Cardiac muscle cell (in vitro differentiated cells and primary cell): ENCODE data around the gene DPP10. TPM values are rescaled to one million over a fixed set of nuclear protein-coding genes. Genes with fewer than 3 reads are reported as not detected.

Source experiments
- DNase-seq, 2 donors: peaks; one replicate each; pipeline versions ENCODE4 v3.0.0 to v3.0.0-alpha.2; 2010 to 2017; ENCODE audit warnings: low read depth in 1 of 2, low spot score in 1 of 2
- H3K27ac ChIP-seq: fragments of 200-600 bp; sonication (generic); 2 replicates; pipeline ENCODE4 v1.5.1; 2016
- H3K27me3 ChIP-seq: fragments of 200-600 bp; sonication (generic); 2 replicates; pipeline ENCODE4 v1.6.0; 2016; ENCODE audit warnings: control low read depth
- H3K36me3 ChIP-seq: fragments of 200-600 bp; sonication (generic); 2 replicates; pipeline ENCODE4 v1.5.1; 2016; ENCODE audit warnings: control low read depth
- H3K4me1 ChIP-seq: fragments of 200-600 bp; sonication (generic); 2 replicates; pipeline ENCODE4 v1.8.1; 2017; ENCODE audit warnings: low read depth, mild to moderate bottlenecking, mixed run types
- H3K4me3 ChIP-seq: fragments of 200-600 bp; sonication (generic); 2 replicates; pipeline ENCODE4 v1.5.1; 2016; ENCODE audit warnings: mild to moderate bottlenecking
- H3K9me3 ChIP-seq: fragments of 200-600 bp; sonication (generic); 2 replicates; pipeline ENCODE4 v1.5.1; 2017; ENCODE audit warnings: low read depth, mild to moderate bottlenecking, control low read depth
- polyA plus RNA-seq: library from polyadenylated mRNA; unstranded; fragments of >200 nt; fragmentation: Nextera tagmentation; extraction: Ambion mirVana; gene quantifications from 2 replicates; pipeline ENCODE4 v1.2.1, GENCODE V29; 2016
- total RNA-seq: library from RNA; depleted of rRNA; stranded (reverse); fragments of >200 nt; gene quantifications from 2 replicates; pipeline ENCODE4 v1.2.3, GENCODE V29; 2016
- TF ChIP-seq, protein P1 (sequence below): IDR thresholded peaks from 2 replicates; pipeline ENCODE4 v1.5.1; 2012; ENCODE audit warnings: low read depth, mild to moderate bottlenecking, low read length

Gene DPP10
- total and polyA plus RNA-seq, 2 experiments from 2014 or later, result 1.1 to 1.4 TPM

DNA sequence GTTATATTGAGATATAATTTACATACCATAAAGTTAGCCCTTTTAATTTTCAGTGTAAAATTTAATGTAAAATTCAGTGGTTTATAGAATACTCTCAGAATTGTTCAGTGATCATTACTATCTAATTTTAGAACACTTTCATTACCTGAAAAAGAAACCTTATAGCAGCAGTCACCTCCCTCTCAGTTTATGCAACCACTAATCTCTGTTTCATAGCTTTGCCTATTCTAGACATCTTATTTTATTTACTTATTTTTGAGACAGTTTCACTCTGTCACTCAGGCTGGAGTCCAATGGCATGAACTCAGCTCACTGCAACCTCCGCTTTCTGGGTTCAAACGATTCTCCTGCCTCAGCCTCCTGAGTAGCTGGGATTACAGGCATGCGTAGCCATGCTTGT is 479.6 kb downstream of the DPP10 start:
- Histone ChIP-seq H3K9me3 (no peaks in the 10 kb centered on the region), H3K4me1 (no peaks in the 10 kb centered on the region), H3K27me3 (no peaks in the 10 kb centered on the region), H3K4me3 (no peak overlapping the region), H3K36me3 (no peaks in the 10 kb centered on the region), H3K27ac (no peak overlapping the region)
- DNase-seq, result no peak
- TF ChIP-seq, protein P1, sequence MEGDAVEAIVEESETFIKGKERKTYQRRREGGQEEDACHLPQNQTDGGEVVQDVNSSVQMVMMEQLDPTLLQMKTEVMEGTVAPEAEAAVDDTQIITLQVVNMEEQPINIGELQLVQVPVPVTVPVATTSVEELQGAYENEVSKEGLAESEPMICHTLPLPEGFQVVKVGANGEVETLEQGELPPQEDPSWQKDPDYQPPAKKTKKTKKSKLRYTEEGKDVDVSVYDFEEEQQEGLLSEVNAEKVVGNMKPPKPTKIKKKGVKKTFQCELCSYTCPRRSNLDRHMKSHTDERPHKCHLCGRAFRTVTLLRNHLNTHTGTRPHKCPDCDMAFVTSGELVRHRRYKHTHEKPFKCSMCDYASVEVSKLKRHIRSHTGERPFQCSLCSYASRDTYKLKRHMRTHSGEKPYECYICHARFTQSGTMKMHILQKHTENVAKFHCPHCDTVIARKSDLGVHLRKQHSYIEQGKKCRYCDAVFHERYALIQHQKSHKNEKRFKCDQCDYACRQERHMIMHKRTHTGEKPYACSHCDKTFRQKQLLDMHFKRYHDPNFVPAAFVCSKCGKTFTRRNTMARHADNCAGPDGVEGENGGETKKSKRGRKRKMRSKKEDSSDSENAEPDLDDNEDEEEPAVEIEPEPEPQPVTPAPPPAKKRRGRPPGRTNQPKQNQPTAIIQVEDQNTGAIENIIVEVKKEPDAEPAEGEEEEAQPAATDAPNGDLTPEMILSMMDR, result no peak

DNA sequence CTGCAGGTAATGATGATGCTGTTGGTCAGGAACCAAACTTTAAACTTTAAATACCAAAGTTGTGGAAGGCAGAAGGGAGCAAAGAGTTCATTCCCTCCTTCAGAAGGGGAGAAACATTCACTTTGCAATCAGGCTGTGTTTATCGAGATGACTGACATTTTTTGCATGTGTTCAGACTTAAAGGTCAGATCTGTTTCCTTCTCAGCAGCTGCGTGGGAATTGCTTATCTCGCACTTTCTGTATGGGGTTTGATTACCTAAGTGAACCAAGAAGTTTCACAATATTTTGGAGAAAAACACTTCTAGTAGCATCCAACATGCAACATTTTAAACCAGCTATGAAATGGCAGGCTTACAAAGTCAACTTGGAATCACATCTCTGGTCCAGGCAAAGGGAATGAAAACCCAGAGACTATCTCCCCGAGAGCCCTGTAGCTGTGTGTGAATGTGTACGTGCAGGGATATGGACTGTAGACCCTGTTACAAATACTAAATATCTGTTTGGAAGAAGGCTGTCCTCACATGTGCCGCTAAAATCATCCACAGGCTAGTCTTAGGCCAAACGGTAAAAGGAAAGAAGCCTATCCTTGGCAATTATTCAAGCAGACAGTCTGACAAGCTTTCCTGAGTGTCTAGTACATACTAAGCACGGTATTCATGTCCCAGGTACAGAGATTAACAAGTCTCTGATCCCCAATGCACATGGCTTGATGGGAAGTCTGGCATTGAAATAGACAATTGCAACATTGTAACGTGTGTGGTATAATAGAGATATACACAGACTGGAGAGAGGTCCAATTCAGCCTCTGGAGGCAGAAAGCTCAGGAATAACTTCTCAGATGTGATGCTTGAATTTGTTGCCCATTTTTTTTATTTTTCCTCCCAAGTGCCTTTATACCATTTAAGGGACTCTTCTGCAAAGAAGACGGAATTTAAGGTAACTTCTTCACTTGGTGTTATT is 483.1 kb downstream of the DPP10 start:
- Histone ChIP-seq H3K9me3 (no peaks in the 10 kb centered on the region), H3K4me3 (no peak overlapping the region), H3K4me1 (no peaks in the 10 kb centered on the region), H3K36me3 (no peaks in the 10 kb centered on the region), H3K27me3 (no peaks in the 10 kb centered on the region), H3K27ac (no peak overlapping the region)
- DNase-seq, result no peak
- TF ChIP-seq, protein P1, result no peak

DNA sequence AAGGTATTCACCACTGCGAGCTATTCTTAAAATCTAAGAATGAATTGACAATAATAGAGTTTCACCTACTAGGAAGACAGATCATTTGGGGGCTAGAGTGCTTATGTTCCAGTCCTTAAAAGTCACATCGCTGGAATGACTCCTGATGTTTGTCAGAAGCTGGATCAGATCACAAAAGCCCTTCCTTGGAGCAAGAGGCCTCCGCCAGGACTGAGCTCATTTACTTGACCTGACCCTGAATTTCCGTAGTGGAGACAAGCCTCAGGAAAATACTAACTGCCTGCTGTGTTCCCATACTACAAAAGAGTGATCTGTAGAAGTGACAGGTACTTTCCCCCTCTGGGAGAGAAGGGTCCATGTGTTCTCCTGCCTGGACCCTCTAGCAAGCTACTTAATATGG is 483.9 kb downstream of the DPP10 start:
- Histone ChIP-seq H3K36me3 (no peaks in the 10 kb centered on the region), H3K4me3 (no peak overlapping the region), H3K27me3 (no peaks in the 10 kb centered on the region), H3K27ac (no peak overlapping the region), H3K4me1 (no peaks in the 10 kb centered on the region), H3K9me3 (no peaks in the 10 kb centered on the region)
- TF ChIP-seq, protein P1, result no peak
- DNase-seq, result no peak

DNA sequence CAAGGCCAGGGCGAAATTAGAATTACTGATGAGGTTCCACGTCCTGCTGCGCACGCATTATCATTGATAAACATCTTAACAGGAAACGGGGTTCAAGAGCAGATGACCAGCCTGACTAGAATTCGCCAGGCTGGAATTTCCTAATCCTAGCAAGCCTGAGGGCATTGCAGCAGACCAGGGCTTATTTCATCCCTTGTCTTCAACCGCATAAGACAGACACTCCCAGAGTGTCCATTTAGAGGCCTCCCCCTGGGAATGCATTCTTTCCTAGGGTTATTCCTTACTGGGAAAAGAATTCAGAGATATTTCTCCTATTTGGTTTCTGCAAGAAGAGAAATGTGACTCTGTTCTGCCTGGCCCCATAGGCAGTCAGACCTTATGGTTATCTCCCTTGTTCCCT is 486.8 kb downstream of the DPP10 start:
- no peak overlapping the region for H3K27ac ChIP-seq
- H3K27me3 ChIP-seq, result no peaks in the 10 kb centered on the region
- no peaks in the 10 kb centered on the region for H3K9me3 ChIP-seq
- H3K36me3 ChIP-seq, result no peaks in the 10 kb centered on the region
- no peak for DNase-seq
- H3K4me3 ChIP-seq, result no peak overlapping the region
- H3K4me1 ChIP-seq, result no peaks in the 10 kb centered on the region
- TF ChIP-seq, protein P1, result no peak

DNA sequence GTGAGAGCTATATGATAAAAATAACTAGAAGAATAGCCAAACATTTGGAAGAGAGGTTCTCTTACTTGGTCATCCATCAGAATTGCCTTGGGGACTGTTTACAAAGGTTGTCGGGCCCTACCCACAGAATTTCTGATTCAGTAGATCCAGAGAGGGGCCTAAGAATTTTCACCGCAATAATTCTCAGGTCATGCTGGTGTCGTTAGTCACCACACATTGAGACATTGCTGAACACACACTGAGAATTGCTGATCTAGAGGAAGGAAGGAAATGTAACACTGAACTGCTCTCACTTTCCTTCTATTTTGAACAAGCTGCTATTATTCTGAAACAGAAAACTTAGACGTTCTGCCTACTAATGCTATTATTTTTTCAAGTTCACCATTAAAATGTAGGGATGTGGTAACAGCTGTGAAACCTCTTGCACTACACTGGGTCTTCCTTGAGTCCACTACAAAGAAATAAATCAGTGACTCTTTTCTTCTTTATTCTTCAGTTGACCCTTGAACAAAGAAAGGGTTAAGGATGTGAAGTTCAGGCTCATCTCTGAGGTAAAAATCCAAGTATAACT is 491.3 kb downstream of the DPP10 start:
- TF ChIP-seq, protein P1, result no peak
- Histone ChIP-seq H3K27ac (no peak overlapping the region), H3K4me3 (no peak overlapping the region), H3K4me1 (no peaks in the 10 kb centered on the region), H3K36me3 (no peaks in the 10 kb centered on the region), H3K27me3 (no peaks in the 10 kb centered on the region), H3K9me3 (no peaks in the 10 kb centered on the region)
- DNase-seq, result no peak
